ENCODE measurements around the gene TES.

DNA sequence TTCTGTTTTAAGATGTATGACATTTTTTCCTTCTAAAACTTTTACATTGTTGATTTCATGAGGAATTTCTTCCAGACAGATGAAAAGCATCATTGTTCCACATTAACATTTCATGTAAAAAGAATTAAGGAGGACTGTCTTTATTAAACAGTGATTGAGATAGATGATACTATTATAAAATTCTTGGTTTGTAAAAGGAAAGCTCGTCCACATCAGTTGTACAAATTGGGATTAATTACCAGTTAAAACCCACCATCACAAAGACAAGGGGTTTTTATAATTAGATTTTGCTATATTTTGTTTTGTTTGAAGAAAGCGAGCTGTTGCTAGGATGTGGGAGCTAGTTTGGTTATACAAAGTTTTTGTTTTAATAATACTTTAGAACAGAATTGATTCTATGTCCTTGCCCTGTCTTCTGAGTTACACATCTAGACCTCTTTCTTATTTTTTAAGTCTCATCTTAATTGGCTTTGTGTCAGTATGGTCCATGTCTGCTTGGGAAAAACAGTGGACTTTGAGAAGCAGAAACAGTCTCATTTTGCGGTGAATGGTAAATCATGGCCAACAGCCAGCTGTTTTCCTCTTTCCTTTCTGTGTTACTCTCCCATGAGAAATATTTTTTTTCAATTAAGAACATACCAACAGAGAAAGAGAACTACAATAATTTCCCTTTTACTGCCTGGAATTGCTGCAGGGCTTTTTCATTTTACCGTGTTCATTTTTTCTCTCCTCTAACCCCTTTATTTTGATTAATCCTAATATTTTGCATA, 3.2 kb downstream of the TES start:
- TF ChIP-seq CTCF (IDR thresholded peaks at IDR 0.05) = no peak
- TF ChIP-seq POLR2A (IDR thresholded peaks at IDR 0.05) = no peak

All from heart left ventricle (tissue), 13 donors.